ENCODE results near the gene TRIM39. TPM values are rescaled to one million over a fixed set of nuclear protein-coding genes. Genes with fewer than 3 reads are reported as not detected.

TRIM39 gene
- total and polyA plus RNA-seq, 2 of the 4 experiments (the other 2 are of a cell fraction): 7.5 to 10.0 TPM

DNA sequence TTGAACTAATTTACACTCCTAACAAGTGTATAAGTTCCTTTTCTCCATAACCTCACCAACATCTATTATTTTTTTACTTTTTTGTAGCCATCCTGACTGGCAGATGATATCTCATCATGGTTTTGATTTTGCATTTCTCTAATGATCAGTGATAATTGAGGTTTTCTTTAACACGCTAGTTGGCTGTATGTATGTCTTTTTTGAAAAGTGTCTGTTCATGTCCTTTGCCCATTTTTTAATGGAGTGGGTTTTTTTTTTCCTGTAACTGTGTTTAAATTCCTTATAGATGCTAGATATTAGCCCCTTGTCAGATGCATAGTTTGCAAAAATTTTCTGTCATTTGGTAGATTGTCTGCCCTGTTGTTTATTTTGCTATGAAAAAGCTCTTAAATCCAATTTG lies 39.6 kb upstream of the TRIM39 start:
- ATAC-seq (ENCODE audit: low read depth) (no peak), DNase-seq (no peak)
- H3K36me3 ChIP-seq (ENCODE audit: control insufficient read depth, insufficient read depth, low read length): peaks cover 23% of the 10 kb centered on the region
- ChIA-PET POLR2A (ENCODE audit: unreplicated experiment) (no interaction called here), CTCF (no interaction called here)
- no peak overlapping the region for H2BK20ac ChIP-seq (ENCODE audit: low read depth, low read length)
- intact Hi-C loops (cut with micrococcal nuclease): no loop called here
- no TSS peak for BruUV-seq (replicated peaks)
- no peaks in the 10 kb centered on the region for H3K4me1 ChIP-seq (ENCODE audit: control insufficient read depth, insufficient read depth, low read length)
- dilution Hi-C loops (cut with HindIII; ENCODE audit: low sequenced_read_pairs, unreplicated experiment): no loop called here
- no peaks in the 10 kb centered on the region for H3K27me3 ChIP-seq (ENCODE audit: control insufficient read depth, insufficient read depth, low read length)
- H3K4ac ChIP-seq (ENCODE audit: low read depth, low read length): no peak overlapping the region
- no CpG with 5 or more reads among the region's 1 CpG for WGBS, 2 experiments (ENCODE audit: extremely low coverage in 2 of 2, insufficient read length in 1 of 2)
- no peak overlapping the region for H3K4me2 ChIP-seq (ENCODE audit: low read depth, low read length)
- no peak overlapping the region for H3K27ac ChIP-seq (ENCODE audit: insufficient read depth, low read length)
- no peaks in the 10 kb centered on the region for H3K9me1 ChIP-seq (ENCODE audit: insufficient read depth, low read length)
- H3K4me3 ChIP-seq (ENCODE audit: insufficient read depth, low read depth, low read length): no peak overlapping the region
- H2AK9ac ChIP-seq (replicated peaks; ENCODE audit: low read depth, low read length, poor library complexity): no peak overlapping the region
- H2BK5ac ChIP-seq (ENCODE audit: low read depth, low read length, poor library complexity, severe bottlenecking): no peak overlapping the region
- no peak overlapping the region for H2AK5ac ChIP-seq (ENCODE audit: low read depth, low read length)
- no peaks in the 10 kb centered on the region for H4K20me1 ChIP-seq (ENCODE audit: insufficient read depth, low read length)
- H2AFZ ChIP-seq (replicated peaks; ENCODE audit: low read length, poor library complexity): no peak overlapping the region
- TF ChIP-seq RCOR1 (IDR thresholded peaks at IDR 0.05; ENCODE audit: insufficient replicate concordance, low read length): no peak
- no peak for TF ChIP-seq FOS (IDR thresholded peaks at IDR 0.05; ENCODE audit: low read depth, low read length)
- TF ChIP-seq, protein P1, sequence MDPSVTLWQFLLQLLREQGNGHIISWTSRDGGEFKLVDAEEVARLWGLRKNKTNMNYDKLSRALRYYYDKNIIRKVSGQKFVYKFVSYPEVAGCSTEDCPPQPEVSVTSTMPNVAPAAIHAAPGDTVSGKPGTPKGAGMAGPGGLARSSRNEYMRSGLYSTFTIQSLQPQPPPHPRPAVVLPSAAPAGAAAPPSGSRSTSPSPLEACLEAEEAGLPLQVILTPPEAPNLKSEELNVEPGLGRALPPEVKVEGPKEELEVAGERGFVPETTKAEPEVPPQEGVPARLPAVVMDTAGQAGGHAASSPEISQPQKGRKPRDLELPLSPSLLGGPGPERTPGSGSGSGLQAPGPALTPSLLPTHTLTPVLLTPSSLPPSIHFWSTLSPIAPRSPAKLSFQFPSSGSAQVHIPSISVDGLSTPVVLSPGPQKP (IDR thresholded peaks at IDR 0.05; ENCODE audit: borderline replicate concordance, low read depth, low read length): no peak
- TF ChIP-seq MAZ (IDR thresholded peaks at IDR 0.05; ENCODE audit: borderline replicate concordance, low read depth, low read length): no peak
- TF ChIP-seq CEBPB (IDR thresholded peaks at IDR 0.05; ENCODE audit: low read depth, low read length): no peak
- no peak for TF ChIP-seq RFX5 (IDR thresholded peaks at IDR 0.05; ENCODE audit: low read depth, low read length)
- TF ChIP-seq SMC3 (IDR thresholded peaks at IDR 0.05; ENCODE audit: low read depth, low read length): no peak
- no peak for TF ChIP-seq POLR2A (IDR thresholded peaks at IDR 0.05; ENCODE audit: low read depth, low read length)
- TF ChIP-seq, protein P2, sequence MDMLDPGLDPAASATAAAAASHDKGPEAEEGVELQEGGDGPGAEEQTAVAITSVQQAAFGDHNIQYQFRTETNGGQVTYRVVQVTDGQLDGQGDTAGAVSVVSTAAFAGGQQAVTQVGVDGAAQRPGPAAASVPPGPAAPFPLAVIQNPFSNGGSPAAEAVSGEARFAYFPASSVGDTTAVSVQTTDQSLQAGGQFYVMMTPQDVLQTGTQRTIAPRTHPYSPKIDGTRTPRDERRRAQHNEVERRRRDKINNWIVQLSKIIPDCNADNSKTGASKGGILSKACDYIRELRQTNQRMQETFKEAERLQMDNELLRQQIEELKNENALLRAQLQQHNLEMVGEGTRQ (IDR thresholded peaks at IDR 0.05; ENCODE audit: low read depth, low read length): no peak
- no peak for TF ChIP-seq RAD21 (IDR thresholded peaks at IDR 0.05; ENCODE audit: low read length)
- no peak for TF ChIP-seq CHD1 (IDR thresholded peaks at IDR 0.05; ENCODE audit: low read depth, low read length)
- TF ChIP-seq MXI1 (IDR thresholded peaks at IDR 0.05; ENCODE audit: borderline replicate concordance, low read depth, low read length): no peak
- TF ChIP-seq, protein P3, sequence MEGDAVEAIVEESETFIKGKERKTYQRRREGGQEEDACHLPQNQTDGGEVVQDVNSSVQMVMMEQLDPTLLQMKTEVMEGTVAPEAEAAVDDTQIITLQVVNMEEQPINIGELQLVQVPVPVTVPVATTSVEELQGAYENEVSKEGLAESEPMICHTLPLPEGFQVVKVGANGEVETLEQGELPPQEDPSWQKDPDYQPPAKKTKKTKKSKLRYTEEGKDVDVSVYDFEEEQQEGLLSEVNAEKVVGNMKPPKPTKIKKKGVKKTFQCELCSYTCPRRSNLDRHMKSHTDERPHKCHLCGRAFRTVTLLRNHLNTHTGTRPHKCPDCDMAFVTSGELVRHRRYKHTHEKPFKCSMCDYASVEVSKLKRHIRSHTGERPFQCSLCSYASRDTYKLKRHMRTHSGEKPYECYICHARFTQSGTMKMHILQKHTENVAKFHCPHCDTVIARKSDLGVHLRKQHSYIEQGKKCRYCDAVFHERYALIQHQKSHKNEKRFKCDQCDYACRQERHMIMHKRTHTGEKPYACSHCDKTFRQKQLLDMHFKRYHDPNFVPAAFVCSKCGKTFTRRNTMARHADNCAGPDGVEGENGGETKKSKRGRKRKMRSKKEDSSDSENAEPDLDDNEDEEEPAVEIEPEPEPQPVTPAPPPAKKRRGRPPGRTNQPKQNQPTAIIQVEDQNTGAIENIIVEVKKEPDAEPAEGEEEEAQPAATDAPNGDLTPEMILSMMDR (conservative IDR thresholded peaks at IDR 0.05; ENCODE audit: low read depth, low read length): no peak
- no peak for TF ChIP-seq MAFK (IDR thresholded peaks at IDR 0.05; ENCODE audit: low read depth, low read length)
- no peak overlapping the region for H3K9ac ChIP-seq (ENCODE audit: low read depth, low read length)
- H3K23ac ChIP-seq (ENCODE audit: low read depth, low read length): no peak overlapping the region
- H3K79me1 ChIP-seq (ENCODE audit: low read depth in 1 of 2, low read length in 2 of 2): peaks cover 0 to 3% of the 10 kb centered on the region in 2 experiments; a peak in 2 of 4 replicates
- peaks cover 33% of the 10 kb centered on the region for H3K9me3 ChIP-seq (ENCODE audit: control insufficient read depth, insufficient read depth, low read length)
- no peak overlapping the region for H4K8ac ChIP-seq (ENCODE audit: low read depth in 2 of 2, low read length in 2 of 2)
- H2BK15ac ChIP-seq (ENCODE audit: low read depth, low read length): no peak overlapping the region
- in situ Hi-C loops (cut with MboI; ENCODE audit: low sequenced_read_pairs): no loop called here
- H4K91ac ChIP-seq (ENCODE audit: insufficient read depth, low read depth, low read length): no peak overlapping the region
- no peak overlapping the region for H3K14ac ChIP-seq (replicated peaks; ENCODE audit: low read depth, low read length)
- no peak overlapping the region for H3K56ac ChIP-seq (ENCODE audit: extremely low read depth, insufficient read depth, low read length)
- H4K5ac ChIP-seq (ENCODE audit: low read depth, low read length): no peak overlapping the region
- H3K18ac ChIP-seq (ENCODE audit: low read depth, low read length): no peak overlapping the region
- H2BK120ac ChIP-seq (ENCODE audit: low read depth, low read length): no peak overlapping the region

All from IMR-90 (cell line).